ENCODE results near the gene LGR6. TPM values are rescaled to one million over a fixed set of nuclear protein-coding genes. Genes with fewer than 3 reads are reported as not detected.

LGR6 gene
- polyA plus RNA-seq, 3 donors = not detected

GRCh38 chr1:202214089-202214843 lies 20.7 kb downstream of the LGR6 start:
- Histone ChIP-seq H3K27ac (ENCODE audit: low read depth in 1 of 2, low read length in 2 of 2) (no peak overlapping the region), H3K79me2 (ENCODE audit: insufficient read depth, low read length) (no peaks in the 10 kb centered on the region), H3K36me3 (replicated peaks in 1 of 2; ENCODE audit: control insufficient read depth in 1 of 2, insufficient read depth in 2 of 2, low read length in 2 of 2) (no peaks in the 10 kb centered on the region), H4K20me1 (ENCODE audit: insufficient read depth, low read length) (no peaks in the 10 kb centered on the region), H3K9me3 (replicated peaks in 1 of 2; ENCODE audit: control insufficient read depth in 1 of 2, insufficient read depth in 1 of 2, low read length in 2 of 2) (no peaks in the 10 kb centered on the region), H3K27me3 (ENCODE audit: control insufficient read depth in 2 of 2, insufficient read depth in 2 of 2, low read length in 2 of 2) (peaks cover 26 to 47% of the 10 kb centered on the region in 2 donors), H3K4me1 (ENCODE audit: control insufficient read depth in 1 of 2, insufficient read depth in 2 of 2, low read length in 2 of 2) (no peaks in the 10 kb centered on the region), H2AFZ (ENCODE audit: insufficient read depth, low read depth, low read length, poor library complexity, severe bottlenecking) (no peak overlapping the region), H3K4me2 (replicated peaks; ENCODE audit: extremely low read depth, low read length, poor library complexity, severe bottlenecking) (no peak overlapping the region), H3K9ac (ENCODE audit: insufficient read depth, low read length, poor library complexity, severe bottlenecking) (no peak overlapping the region), H3K4me3 (replicated peaks in 1 of 3; ENCODE audit: low read depth in 2 of 3, low read length in 3 of 3) (no peak overlapping the region)
- Mint-ChIP-seq H3K27me3 (ENCODE audit: low read depth in 3 of 3) (peaks cover 48 to 57% (median 56%) of the 10 kb centered on the region in 3 donors), H3K9me3 (peaks cover 0 to 6% (median 2%) of the 10 kb centered on the region in 7 donors), H3K4me1 (peaks cover 12% of the 10 kb centered on the region), H3K4me3 (peak overlapping the region in 1 of 2 donors; percentile 84), H3K36me3 (peaks cover 0 to 3% of the 10 kb centered on the region in 2 donors), H3K27ac (no peak overlapping the region)
- 8% methylated on average over 50 of the region's 56 CpGs for WGBS (ENCODE audit: insufficient coverage)
- TF ChIP-seq CTCF (IDR thresholded peaks at IDR 0.05) = no peak
- DNase-seq = no peak
- intact Hi-C loops (cut with micrococcal nuclease) = no loop called here

GRCh38 chr1:202215472-202216130 lies 22.0 kb downstream of the LGR6 start:
- 83% methylated on average over 6 of the region's 10 CpGs for WGBS (ENCODE audit: insufficient coverage)
- DNase-seq = no peak
- H3K36me3 Mint-ChIP-seq = peaks cover 0 to 3% of the 10 kb centered on the region in 2 donors
- H3K9me3 Mint-ChIP-seq = peaks cover 0 to 6% (median 2%) of the 10 kb centered on the region in 7 donors
- Histone ChIP-seq H3K27ac (ENCODE audit: low read depth in 1 of 2, low read length in 2 of 2) (no peak overlapping the region), H3K9ac (ENCODE audit: insufficient read depth, low read length, poor library complexity, severe bottlenecking) (no peak overlapping the region), H3K4me2 (replicated peaks; ENCODE audit: extremely low read depth, low read length, poor library complexity, severe bottlenecking) (no peak overlapping the region), H3K36me3 (replicated peaks in 1 of 2; ENCODE audit: control insufficient read depth in 1 of 2, insufficient read depth in 2 of 2, low read length in 2 of 2) (no peaks in the 10 kb centered on the region), H2AFZ (ENCODE audit: insufficient read depth, low read depth, low read length, poor library complexity, severe bottlenecking) (no peak overlapping the region), H3K27me3 (ENCODE audit: control insufficient read depth in 2 of 2, insufficient read depth in 2 of 2, low read length in 2 of 2) (peaks cover 26 to 47% of the 10 kb centered on the region in 2 donors), H3K4me1 (ENCODE audit: control insufficient read depth in 1 of 2, insufficient read depth in 2 of 2, low read length in 2 of 2) (no peaks in the 10 kb centered on the region), H3K79me2 (ENCODE audit: insufficient read depth, low read length) (no peaks in the 10 kb centered on the region), H4K20me1 (ENCODE audit: insufficient read depth, low read length) (no peaks in the 10 kb centered on the region), H3K4me3 (replicated peaks in 1 of 3; ENCODE audit: low read depth in 2 of 3, low read length in 3 of 3) (no peak overlapping the region), H3K9me3 (replicated peaks in 1 of 2; ENCODE audit: control insufficient read depth in 1 of 2, insufficient read depth in 1 of 2, low read length in 2 of 2) (no peaks in the 10 kb centered on the region)
- H3K27me3 Mint-ChIP-seq (ENCODE audit: low read depth in 3 of 3) = peaks cover 47 to 53% (median 50%) of the 10 kb centered on the region in 3 donors
- H3K27ac Mint-ChIP-seq = no peak overlapping the region
- intact Hi-C loops (cut with micrococcal nuclease) = no loop called here
- H3K4me3 Mint-ChIP-seq = peak overlapping the region in 1 of 2 donors; percentile 54
- peaks cover 12% of the 10 kb centered on the region for H3K4me1 Mint-ChIP-seq
- no peak for TF ChIP-seq CTCF (IDR thresholded peaks at IDR 0.05)
